ENCODE data around the gene ZMYM1.
"Not testable (repeated sequence)": the region's sequence is repeated elsewhere in the genome, so short reads cannot be mapped to it uniquely, and the experiment has no call there.

The ZMYM1 gene

DNA sequence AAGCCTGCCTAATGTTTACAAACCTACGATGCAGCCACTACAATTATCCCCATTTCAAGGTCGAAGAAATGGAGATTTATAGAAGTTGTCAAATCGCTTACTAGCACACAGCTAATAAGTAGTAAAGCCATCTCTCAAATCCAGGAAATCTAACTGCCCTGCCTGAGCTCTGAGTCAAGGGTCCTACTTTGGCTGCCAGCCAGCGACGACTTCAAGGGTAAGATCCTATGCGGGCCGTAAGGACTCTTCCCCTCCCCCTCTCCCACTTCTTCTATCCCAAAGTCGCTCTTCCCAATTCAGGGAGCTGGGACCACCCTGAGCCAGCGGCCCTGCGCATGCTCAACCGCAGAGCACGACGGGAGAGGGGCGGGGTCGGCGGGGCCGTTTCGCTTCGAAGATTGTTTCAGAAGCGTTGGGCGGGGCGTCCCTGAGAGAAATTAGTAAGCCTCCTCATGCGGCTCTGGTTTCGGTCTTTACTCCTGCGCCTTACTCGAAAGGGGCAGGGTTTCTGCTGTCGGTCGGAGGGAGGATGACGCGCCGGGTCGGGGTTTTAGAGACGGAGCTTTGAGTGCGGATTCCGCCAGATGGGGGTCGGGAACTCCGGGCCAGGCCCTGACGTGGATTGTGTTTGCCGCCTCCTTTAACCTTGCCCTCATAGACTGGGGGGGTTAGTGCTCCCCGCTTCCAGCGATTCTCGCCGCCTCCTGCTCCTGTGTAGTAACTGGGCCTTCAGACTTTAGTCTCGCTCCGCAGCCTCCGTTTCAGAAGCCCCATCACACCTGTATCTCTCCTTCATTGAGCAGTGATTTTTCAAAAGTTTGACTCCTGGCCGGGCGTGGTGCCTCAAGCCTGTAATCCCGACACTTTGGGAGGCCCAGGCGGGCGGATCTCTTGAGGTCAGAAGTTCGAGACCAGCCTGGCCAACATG is at the start of gene ZMYM1:
Gene ZMYM1, plus strand, starts transcription at position 383 of the 928 bp plus-strand sequence. CDS start 14,603 bp downstream, outside the sequence.
- DNase-seq (ENCODE audit: low read depth), result peak; percentile 75

DNA sequence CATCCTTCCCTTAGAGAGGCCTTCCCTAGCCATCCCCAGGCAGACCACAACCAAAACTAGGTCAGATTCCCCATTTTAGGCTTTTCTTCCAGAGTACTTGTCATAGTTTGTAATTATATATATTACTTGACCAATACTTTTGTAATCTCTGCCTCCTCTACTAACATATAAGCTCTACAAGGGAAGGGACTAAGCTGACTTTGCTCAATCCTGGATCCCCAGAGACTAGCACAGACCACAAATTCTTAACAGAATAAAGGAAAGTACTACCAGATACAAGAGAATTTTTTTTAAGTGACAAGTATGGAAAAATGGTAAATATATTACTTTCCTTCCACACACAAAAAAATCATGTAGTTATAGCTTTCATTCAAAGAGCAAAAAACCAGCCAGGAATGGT is 49.4 kb upstream of the ZMYM1 start:
- DNase-seq (ENCODE audit: low read depth), result no peak

GRCh38 chr1:35030338-35030737 is 48.8 kb upstream of the ZMYM1 start:
- DNase-seq (ENCODE audit: low read depth), result no peak

DNA sequence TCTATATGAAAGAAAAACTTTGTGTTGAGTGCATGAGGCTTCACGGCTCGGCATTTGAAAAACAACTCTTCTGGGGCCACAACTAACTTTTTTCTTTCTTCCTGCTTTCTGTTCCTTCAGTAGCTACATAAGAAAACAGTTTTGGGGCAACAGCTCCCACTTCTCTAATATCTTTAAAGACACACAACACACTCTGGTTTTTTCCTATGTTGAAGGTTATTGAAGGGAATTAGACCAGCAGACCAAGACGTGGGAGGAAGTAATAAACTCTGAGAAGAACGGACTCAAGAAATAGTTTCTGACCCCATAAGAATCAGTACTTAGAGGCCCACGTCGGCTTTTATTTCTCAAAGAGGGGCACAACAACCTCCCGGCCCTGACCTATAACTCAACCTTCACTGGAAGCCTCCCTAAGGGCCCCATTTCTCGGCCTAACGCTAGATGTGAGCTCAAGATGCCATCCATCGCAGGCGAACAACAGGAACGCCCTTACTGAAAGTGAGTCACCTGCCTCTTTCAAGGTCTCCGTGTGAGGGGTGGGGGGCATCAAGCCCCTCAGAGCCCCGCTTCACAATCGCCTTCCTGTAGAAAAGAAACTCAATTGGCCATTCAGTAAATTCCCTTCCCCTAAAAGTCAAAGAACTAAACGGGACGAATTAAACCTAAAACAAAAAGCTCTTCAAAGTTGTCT is 48.3 kb upstream of the ZMYM1 start:
- DNase-seq (ENCODE audit: low read depth), result peak; percentile 20

DNA sequence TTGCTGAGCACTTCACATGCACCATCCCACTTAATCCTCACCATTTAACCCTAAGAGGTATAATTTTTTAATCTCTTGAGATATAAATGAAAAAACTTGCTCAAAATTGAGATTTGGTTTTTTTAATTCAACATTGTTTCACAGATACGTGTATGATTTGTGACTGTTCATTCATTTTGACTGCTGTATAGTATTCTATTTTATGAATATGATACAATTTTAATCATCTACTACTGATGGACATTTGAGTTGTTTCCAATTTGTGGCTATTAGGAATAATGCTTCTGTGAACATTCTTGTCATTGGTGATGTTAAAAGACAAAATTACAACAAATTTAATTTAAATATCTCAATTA is 46.8 kb upstream of the ZMYM1 start:
- DNase-seq (ENCODE audit: low read depth), result no peak

DNA sequence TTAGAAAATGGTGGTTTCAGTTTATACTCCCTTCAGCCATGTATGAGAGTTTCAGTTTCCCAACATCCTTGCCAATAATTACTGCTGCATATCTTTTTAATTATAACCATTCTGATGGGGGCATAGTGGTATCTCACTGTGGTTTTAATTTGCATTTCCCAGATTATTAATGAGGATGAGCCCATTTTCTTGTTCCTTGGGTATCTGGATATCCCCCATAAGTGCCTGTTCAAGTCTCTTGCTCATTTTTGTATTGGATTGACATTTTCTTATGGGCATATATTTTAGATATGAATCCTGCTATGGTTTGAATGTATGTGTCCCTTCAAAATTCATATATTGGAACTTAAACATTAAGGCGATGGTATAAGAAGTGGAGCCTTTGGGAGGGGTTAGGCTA is 45.8 kb upstream of the ZMYM1 start:
- no peak for DNase-seq (ENCODE audit: low read depth)

GRCh38 chr1:35036621-35037020 is 42.6 kb upstream of the ZMYM1 start:
- DNase-seq (ENCODE audit: low read depth), result no peak

DNA sequence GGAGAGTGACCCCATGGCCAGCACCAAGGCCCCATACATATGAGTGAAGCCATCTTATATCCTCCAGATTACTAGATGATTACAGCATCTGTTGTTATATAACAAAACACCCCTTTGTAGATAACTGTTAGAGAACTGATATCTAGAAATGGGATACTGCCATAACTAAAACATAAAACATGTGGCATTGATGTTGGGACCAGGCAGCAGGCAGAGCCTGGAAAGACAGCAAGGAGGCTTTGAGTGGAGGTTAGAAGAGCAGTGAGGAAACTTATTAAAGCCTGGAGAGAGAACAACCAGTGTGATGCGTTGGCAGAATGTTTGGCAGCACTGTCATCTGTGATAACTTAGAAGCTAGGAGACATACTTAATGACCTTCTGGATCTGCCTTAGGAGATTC is 42.0 kb upstream of the ZMYM1 start:
- no peak for DNase-seq (ENCODE audit: low read depth)

DNA sequence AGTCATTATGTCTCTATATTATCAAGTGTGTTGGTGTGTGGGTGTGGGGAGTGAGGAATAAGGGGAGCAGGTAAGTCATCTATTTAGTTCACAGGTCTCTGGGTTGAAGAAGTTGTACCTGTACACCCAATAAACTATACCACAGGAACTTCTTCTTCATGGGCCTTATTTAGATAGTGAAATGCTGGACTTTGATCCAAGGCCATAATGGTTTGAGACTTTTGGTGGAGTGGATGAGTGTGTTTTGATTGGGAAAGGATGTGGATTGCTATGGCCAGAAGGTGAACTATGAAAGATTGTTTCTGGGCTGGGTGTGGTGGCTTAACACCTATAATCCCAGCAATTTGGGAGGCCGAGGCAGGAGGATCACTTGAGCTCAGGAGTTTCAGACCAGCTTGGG is 40.5 kb upstream of the ZMYM1 start:
- DNase-seq (ENCODE audit: low read depth), result no peak

GRCh38 chr1:35043498-35043897 is 35.7 kb upstream of the ZMYM1 start:
- DNase-seq (ENCODE audit: low read depth), result no peak

DNA sequence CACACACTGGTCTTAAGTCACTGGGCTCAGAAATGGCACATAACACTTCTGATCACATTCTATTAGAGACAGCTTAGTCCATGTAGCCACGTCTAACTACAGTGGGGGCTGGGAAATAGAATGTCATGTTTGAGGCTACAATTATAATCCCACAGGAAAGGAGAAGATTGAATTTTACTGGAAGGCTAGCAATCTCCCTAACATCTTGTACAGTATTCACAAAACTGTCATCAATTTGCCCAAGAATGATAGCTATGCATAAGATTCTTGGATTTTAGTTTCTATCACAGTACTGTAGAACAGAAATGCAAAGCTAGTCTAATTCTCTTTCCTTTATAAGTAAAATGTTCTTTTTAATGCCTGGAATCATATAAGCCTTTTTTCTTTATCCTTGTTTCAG is 34.8 kb upstream of the ZMYM1 start:
- DNase-seq (ENCODE audit: low read depth), result no peak

- no peak for DNase-seq (ENCODE audit: low read depth)
Measured at GRCh38 chr1:35046730-35047129, 32.5 kb upstream of the ZMYM1 start.

DNA sequence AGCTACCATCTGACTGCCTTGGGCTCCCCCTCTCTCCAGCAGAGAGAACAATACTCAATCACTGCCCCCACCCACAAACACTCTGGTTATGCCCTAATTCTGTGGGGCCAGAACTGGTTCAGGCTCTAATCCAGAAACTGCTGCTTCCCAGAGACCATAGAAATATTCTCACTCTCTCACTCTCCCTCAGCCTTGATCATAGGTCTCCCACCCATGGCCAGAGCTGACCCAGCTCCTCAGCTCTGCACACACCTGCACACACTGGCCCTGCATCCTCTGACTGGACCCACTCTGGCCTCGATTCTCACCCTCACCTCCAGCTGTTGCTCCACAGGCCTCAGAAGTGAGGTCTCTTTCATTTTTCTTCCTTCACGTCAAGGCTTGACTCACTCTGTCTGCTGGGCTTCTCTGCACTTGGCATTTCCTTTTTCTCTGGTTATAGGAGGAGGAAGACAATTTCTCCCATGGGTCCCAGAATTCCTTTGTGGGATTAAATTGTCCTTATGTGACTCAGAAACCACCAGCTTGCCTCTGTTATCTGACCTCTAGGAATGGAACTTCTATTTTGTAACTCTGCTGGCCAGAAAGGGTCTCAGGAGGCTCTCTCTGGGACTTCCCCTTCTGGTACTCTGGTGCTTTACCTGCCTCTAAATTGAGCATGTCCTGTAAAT is 31.9 kb upstream of the ZMYM1 start:
- DNase-seq (ENCODE audit: low read depth), result peak; percentile 95

- no peak for DNase-seq (ENCODE audit: low read depth)
Measured at GRCh38 chr1:35049116-35049515, 30.1 kb upstream of the ZMYM1 start.

DNA sequence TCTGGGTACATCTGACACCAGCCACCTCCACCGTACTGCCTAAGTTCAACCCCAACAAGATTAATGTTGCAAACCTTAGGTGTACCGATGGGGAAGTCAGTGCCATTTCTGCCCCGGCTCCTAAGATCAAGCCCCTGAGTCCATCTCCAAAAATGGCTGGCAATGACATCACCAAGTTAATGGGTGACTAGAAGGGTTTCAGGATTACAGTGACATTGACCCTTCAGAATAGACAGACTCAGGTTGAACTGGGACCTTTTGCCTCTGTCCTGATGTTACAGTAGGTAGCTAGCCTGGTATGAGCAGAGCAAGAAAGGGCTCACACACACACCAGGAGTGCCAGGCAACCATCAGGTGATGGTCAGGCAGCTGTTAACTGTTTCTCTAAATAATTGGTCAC is 25.8 kb upstream of the ZMYM1 start:
- no peak for DNase-seq (ENCODE audit: low read depth)

DNA sequence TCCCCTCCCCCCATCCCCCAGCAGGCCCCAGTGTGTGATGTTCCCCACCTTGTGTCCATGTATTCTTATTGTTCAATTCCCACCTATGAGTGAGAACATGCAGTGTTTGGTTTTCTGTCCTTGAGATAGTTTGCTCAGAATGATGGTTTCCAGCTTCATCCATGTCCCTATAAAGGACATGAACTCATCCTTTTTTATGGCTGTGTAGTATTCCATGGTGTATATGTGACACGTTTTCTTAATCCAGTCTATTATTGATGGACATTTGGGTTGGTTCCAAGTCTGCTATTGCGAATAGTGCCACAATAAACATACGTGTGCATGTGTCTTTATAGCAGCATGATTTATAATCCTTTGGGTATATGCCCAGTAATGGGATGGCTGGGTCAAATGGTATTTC is 24.9 kb upstream of the ZMYM1 start:
- not testable (repeated sequence) for DNase-seq (ENCODE audit: low read depth)

- DNase-seq (ENCODE audit: low read depth), result not testable (repeated sequence)
Measured at GRCh38 chr1:35058321-35058720, 20.9 kb upstream of the ZMYM1 start.

- no peak for DNase-seq (ENCODE audit: low read depth)
Measured at GRCh38 chr1:35058988-35059387, 20.2 kb upstream of the ZMYM1 start.

GRCh38 chr1:35062518-35063196 is 16.5 kb upstream of the ZMYM1 start:
- no peak for DNase-seq (ENCODE audit: low read depth)

- no peak for DNase-seq (ENCODE audit: low read depth)
Measured at GRCh38 chr1:35064265-35064664, 14.9 kb upstream of the ZMYM1 start.

DNA sequence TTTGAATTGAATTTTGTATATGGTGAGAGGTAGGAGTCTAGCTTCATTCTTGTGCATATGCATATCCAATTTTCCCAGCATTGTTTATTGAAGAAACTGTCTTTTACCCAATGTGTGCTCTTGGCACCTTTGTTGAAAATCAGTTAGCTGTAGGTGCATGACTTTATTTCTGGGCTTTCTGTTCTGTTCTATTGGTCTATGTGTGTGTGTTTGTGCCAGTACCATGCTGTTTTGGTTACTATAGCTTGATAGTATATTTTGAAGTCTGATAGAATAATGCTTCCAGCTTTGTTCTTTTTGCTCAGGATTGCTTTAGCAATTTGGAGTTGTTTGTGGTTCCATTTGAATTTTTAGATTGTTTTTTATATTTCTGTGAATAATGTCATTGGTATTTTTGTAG is 9.4 kb upstream of the ZMYM1 start:
- DNase-seq (ENCODE audit: low read depth), result no peak

GRCh38 chr1:35073265-35073811 is 5.8 kb upstream of the ZMYM1 start:
- DNase-seq (ENCODE audit: low read depth), result no peak

All from stromal cell of bone marrow (primary cell).